Left lung (tissue), 10 donors: ENCODE measurements around the gene ADCY7. TPM values are rescaled to one million over a fixed set of nuclear protein-coding genes. Genes with fewer than 3 reads are reported as not detected.
"Not testable (repeated sequence)": the region's sequence is repeated elsewhere in the genome, so short reads cannot be mapped to it uniquely, and the experiment has no call there.

Source experiments
- ATAC-seq: fragments of 200-7000 bp; cut with Tn5 transposase; one replicate; pipeline ENCODE4 v1.9.1; 2020; ENCODE audit warnings: moderate library complexity
- DNase-seq, 4 donors: peaks; one replicate each; pipeline ENCODE4 v3.0.0-alpha.2; 2013 to 2020
- H3K27ac ChIP-seq, 2 donors: fragments of 200-600 bp; sonication (generic) in 1 of 2; one replicate each; pipeline versions ENCODE4 v1.5.0 to v1.8.0; 2020 to 2021
- H3K27me3 ChIP-seq, 2 donors: fragments of 200-600 bp; sonication (generic) in 1 of 2; one replicate each; pipeline versions ENCODE4 v1.5.0 to v1.8.0; 2020 to 2021
- H3K36me3 ChIP-seq, 2 donors: fragments of 200-600 bp; sonication (generic) in 1 of 2; one replicate each; pipeline versions ENCODE4 v1.5.0 to v1.8.0; 2020 to 2021
- H3K4me1 ChIP-seq, 2 donors: fragments of 200-600 bp; one replicate each; pipeline ENCODE4 v1.8.0; 2021
- H3K4me3 ChIP-seq, 2 donors: fragments of 200-600 bp; sonication (generic) in 1 of 2; one replicate each; pipeline versions ENCODE4 v1.5.0 to v1.8.0; 2020 to 2021; ENCODE audit warnings: mild to moderate bottlenecking in 1 of 2
- H3K9me3 ChIP-seq, 2 donors: fragments of 200-600 bp; sonication (generic) in 1 of 2; one replicate each; pipeline versions ENCODE4 v1.5.0 to v1.8.0; 2020 to 2021
- CTCF ChIP-seq, 2 donors: fragments of 200-600 bp; sonication (generic) in 1 of 2; IDR thresholded peaks; one replicate each; pipeline versions ENCODE4 v1.5.0 to v1.8.0; 2021; ENCODE audit warnings: antibody characterized with exemption in 2 of 2
- intact Hi-C, 2 donors: fragments of 100-400 bp; cut with DNase I; formaldehyde crosslinking; loops; one replicate each; pipeline versions ENCODE4 v1.11.2 to v1.14.2; 2022
- polyA plus RNA-seq, 6 donors: library from polyadenylated mRNA; unstranded; fragments of 120-200 nt; gene quantifications; one replicate each; pipeline ENCODE4 v1.2.1, GENCODE V29; 2013; ENCODE audit not compliant: insufficient read length in 6 of 6
- total RNA-seq, 2 donors: library from RNA; stranded (reverse); fragmentation: NEBNext Ultra II Directional; extraction: Animal tissue kit (Norgen Biotek cat#: 25700); gene quantifications; one replicate each; pipeline ENCODE4 v1.2.1, GENCODE V29; 2021
- donor health status: DM: no; HTN: yes; CAD: no.
- donor health status: DM: no; HTN: no; CAD: no.

ADCY7 gene
- total and polyA plus RNA-seq, 8 donors, result 23.5 to 116 (median 29.9) TPM

- Histone ChIP-seq H3K4me3 (no peak overlapping the region), H3K27ac (no peak overlapping the region)
- peak; percentile 50 for ATAC-seq
These were observed 28.0 kb upstream of the ADCY7 start for GRCh38 chr16:50238314-50238713.

GRCh38 chr16:50238868-50239301 lies 27.5 kb upstream of the ADCY7 start:
- intact Hi-C loops, result no loop called here
- Histone ChIP-seq H3K9me3 (no peaks in the 10 kb centered on the region), H3K27ac (peak overlapping the region in 1 of 2 donors; percentile 69), H3K27me3 (no peaks in the 10 kb centered on the region), H3K4me3 (no peak overlapping the region), H3K36me3 (no peaks in the 10 kb centered on the region), H3K4me1 (peaks cover 0 to 10% of the 10 kb centered on the region in 2 donors)
- no peak for TF ChIP-seq CTCF (IDR thresholded peaks at IDR 0.05)
- DNase-seq (peak in 2 of 4 donors; percentile 62 to 76), ATAC-seq (peak; percentile 87)

More at GRCh38 chr16:50238314-50238713, 28.0 kb upstream of the ADCY7 start:
- TF ChIP-seq CTCF (IDR thresholded peaks at IDR 0.05), result no peak
- Histone ChIP-seq H3K27me3 (no peaks in the 10 kb centered on the region), H3K9me3 (no peaks in the 10 kb centered on the region), H3K4me1 (peaks cover 0 to 10% of the 10 kb centered on the region in 2 donors), H3K36me3 (no peaks in the 10 kb centered on the region)
- DNase-seq, result no peak
- intact Hi-C loops, result no loop called here

GRCh38 chr16:50243024-50243423 lies 23.3 kb upstream of the ADCY7 start:
- intact Hi-C loops, ATAC-seq, H3K9me3 ChIP-seq, H3K27ac ChIP-seq, DNase-seq, H3K36me3 ChIP-seq, H3K4me3 ChIP-seq: not testable (repeated sequence)
- H3K4me1 ChIP-seq, result peaks cover 15 to 31% of the 10 kb centered on the region in 2 donors
- peaks cover 0 to 24% of the 10 kb centered on the region in 2 donors for H3K27me3 ChIP-seq

- H3K27me3 ChIP-seq, result peaks cover 0 to 24% of the 10 kb centered on the region in 2 donors
- peaks cover 15 to 36% of the 10 kb centered on the region in 2 donors for H3K4me1 ChIP-seq
- H3K9me3 ChIP-seq, result no peaks in the 10 kb centered on the region
- TF ChIP-seq CTCF (IDR thresholded peaks at IDR 0.05), result no peak
- DNase-seq (no peak), ATAC-seq (no peak)
- no peak overlapping the region for H3K27ac ChIP-seq
- no peaks in the 10 kb centered on the region for H3K36me3 ChIP-seq
- intact Hi-C loops, result no loop called here
- H3K4me3 ChIP-seq, result no peak overlapping the region
These were observed 22.2 kb upstream of the ADCY7 start for GRCh38 chr16:50244140-50244503.

GRCh38 chr16:50244504-50245416 lies 21.6 kb upstream of the ADCY7 start:
- Histone ChIP-seq H3K4me3 (peak overlapping the region in 1 of 2 donors; percentile 61), H3K27me3 (peaks cover 0 to 24% of the 10 kb centered on the region in 2 donors), H3K9me3 (no peaks in the 10 kb centered on the region), H3K27ac (peak overlapping the region in 1 of 2 donors; percentile 64), H3K4me1 (peaks cover 15 to 36% of the 10 kb centered on the region in 2 donors), H3K36me3 (no peaks in the 10 kb centered on the region)
- TF ChIP-seq CTCF (IDR thresholded peaks at IDR 0.05), result no peak
- DNase-seq (peak in 1 of 4 donors; percentile 72), ATAC-seq (no peak)
- intact Hi-C loops, result no loop called here
